Panc1 (cell line): ENCODE measurements around the gene TSTD2.

Source experiments
- CTCF ChIP-seq: fragments of 450-650 bp; IDR thresholded peaks from 2 replicates; pipeline ENCODE4 v1.5.1; 2017; ENCODE audit warnings: mild to moderate bottlenecking
- POLR2AphosphoS5 ChIP-seq: IDR thresholded peaks from 2 replicates; pipeline ENCODE4 v1.6.1; 2012; ENCODE audit warnings: mild to moderate bottlenecking, low read depth, low read length, moderate library complexity
- SIN3A ChIP-seq: IDR thresholded peaks from 2 replicates; pipeline ENCODE4 v1.6.1; 2012; ENCODE audit warnings: low read depth, mild to moderate bottlenecking, low read length, moderate library complexity, borderline replicate concordance; ENCODE audit not compliant: insufficient read depth

GRCh38 chr9:97559111-97559514, 74.1 kb downstream of the TSTD2 start:
- TF ChIP-seq CTCF (no peak), POLR2AphosphoS5 (no peak), SIN3A (no peak)
